H1 (cell line): Measurements from ENCODE around the gene STK39. TPM values are rescaled to one million over a fixed set of nuclear protein-coding genes. Genes with fewer than 3 reads are reported as not detected.

Experiments
- CTCF ChIA-PET: fragments of 300-600 bp; sonication (Branson Sonifier 250); formaldehyde crosslinking; loops from one replicate; lab custom pipeline; 2021; ENCODE audit not compliant: partially characterized antibody; lab: Charles Lee
- POLR2A ChIA-PET: fragments of 300-600 bp; sonication (Branson Sonifier 250); formaldehyde crosslinking; loops from one replicate; lab custom pipeline; 2021; ENCODE audit warnings: inconsistent platforms; ENCODE audit not compliant: partially characterized antibody; lab: Charles Lee
- DNase-seq, 2 experiments: peaks; one replicate each; pipeline versions ENCODE4 v3.0.0 to v3.0.0-alpha.2; 2010 to 2022; ENCODE audit warnings: low spot score in 2 of 2, low read depth in 1 of 2, mixed read lengths in 1 of 2
- FAIRE-seq: peaks from 2 replicates; lab custom pipeline; 2011; peaks lifted over from hg19 to GRCh38; lab: Jason Lieb, UNC
- H2AFZ ChIP-seq: 2 replicates; pipeline ENCODE4 v1.8.1; 2012; ENCODE audit warnings: low read length, inconsistent platforms
- H2AK5ac ChIP-seq: 2 replicates; pipeline ENCODE4 v1.6.1; 2013; ENCODE audit warnings: low read depth, low read length
- H2BK120ac ChIP-seq: replicated peaks from 2 replicates; pipeline ENCODE3; 2013; ENCODE audit warnings: low read depth, low read length, inconsistent platforms
- H2BK12ac ChIP-seq: 2 replicates; pipeline ENCODE4 v1.6.1; 2013; ENCODE audit warnings: low read depth, low read length
- H2BK15ac ChIP-seq: 2 replicates; pipeline ENCODE4 v1.6.1; 2013; ENCODE audit warnings: low read length
- H2BK20ac ChIP-seq: 2 replicates; pipeline ENCODE4 v1.6.1; 2013; ENCODE audit warnings: low read length
- H2BK5ac ChIP-seq: 2 replicates; pipeline ENCODE4 v1.6.1; 2013; ENCODE audit warnings: low read depth, low read length
- H3K14ac ChIP-seq: 2 replicates; pipeline ENCODE4 v1.6.1; 2013; ENCODE audit warnings: inconsistent platforms; ENCODE audit not compliant: insufficient read length
- H3K18ac ChIP-seq: 2 replicates; pipeline ENCODE4 v1.6.1; 2013; ENCODE audit warnings: low read length; ENCODE audit errors: extremely low read depth
- H3K23ac ChIP-seq: 2 replicates; pipeline ENCODE4 v1.6.1; 2013; ENCODE audit warnings: inconsistent platforms; ENCODE audit not compliant: insufficient read length
- H3K23me2 ChIP-seq: 2 replicates; pipeline ENCODE4 v1.6.1; 2013; ENCODE audit warnings: low read depth, low read length
- H3K27ac ChIP-seq: 2 replicates; pipeline ENCODE4 v1.6.1; 2011; ENCODE audit warnings: low read depth, low read length, inconsistent platforms
- H3K27me3 ChIP-seq, 4 experiments: replicated peaks in 1 of 4; 1 replicate in 1 of 4; 2 replicates in 3 of 4; pipeline versions ENCODE4 v1.6.1 to v1.8.1; 2011 to 2013; ENCODE audit warnings: low read length in 3 of 4, mild to moderate bottlenecking in 3 of 4, inconsistent platforms in 2 of 4, mixed read lengths in 2 of 4, moderate library complexity in 1 of 4; ENCODE audit not compliant: control insufficient read depth in 3 of 4, insufficient read depth in 3 of 4; ENCODE audit errors: extremely low read depth in 1 of 4
- H3K36me3 ChIP-seq, 4 experiments: 2 replicates each; pipeline versions ENCODE4 v1.6.1 to v1.8.1; 2011 to 2013; ENCODE audit warnings: mild to moderate bottlenecking in 4 of 4, low read length in 3 of 4, moderate library complexity in 2 of 4, control low read depth in 1 of 4, inconsistent platforms in 1 of 4; ENCODE audit not compliant: insufficient read depth in 4 of 4, control insufficient read depth in 2 of 4
- H3K4ac ChIP-seq: replicated peaks from 2 replicates; pipeline ENCODE3; 2013; ENCODE audit warnings: low read length, low read depth, mixed read lengths, inconsistent platforms; ENCODE audit not compliant: insufficient read length
- H3K4me1 ChIP-seq, 4 experiments: replicated peaks in 1 of 4; 1 replicate in 1 of 4; 2 replicates in 3 of 4; pipeline versions ENCODE4 v1.6.1 to v1.8.1; 2011 to 2013; ENCODE audit warnings: low read length in 3 of 4, inconsistent platforms in 2 of 4, mixed read lengths in 1 of 4; ENCODE audit not compliant: insufficient read depth in 4 of 4, control insufficient read depth in 3 of 4
- H3K4me2 ChIP-seq, 2 experiments: 2 replicates each; pipeline versions ENCODE4 v1.6.1 to v1.8.1; 2011 to 2013; ENCODE audit warnings: low read depth in 2 of 2, low read length in 2 of 2, control low read depth in 1 of 2, inconsistent platforms in 1 of 2, mild to moderate bottlenecking in 1 of 2; ENCODE audit not compliant: insufficient read depth in 1 of 2
- H3K4me3 ChIP-seq, 4 experiments: fragments of 200-600, 300-600 bp in 1 of 4; sonication (generic), shearing (Covaris generic), sonication (Bioruptor Twin) in 1 of 4; 2 replicates each; pipeline versions ENCODE4 v1.5.1 to v1.8.1; 2011 to 2016; ENCODE audit warnings: low read length in 4 of 4, low read depth in 3 of 4, control low read depth in 2 of 4, inconsistent platforms in 2 of 4, mild to moderate bottlenecking in 2 of 4, mixed read lengths in 1 of 4, moderate library complexity in 1 of 4; ENCODE audit not compliant: insufficient read depth in 2 of 4; ENCODE audit errors: extremely low read depth in 1 of 4
- H3K56ac ChIP-seq: replicated peaks from 2 replicates; pipeline ENCODE3; 2013; ENCODE audit warnings: low read depth, mild to moderate bottlenecking, mixed read lengths, low read length, inconsistent platforms; ENCODE audit not compliant: insufficient read length
- H3K79me1 ChIP-seq: 2 replicates; pipeline ENCODE4 v1.6.1; 2013; ENCODE audit warnings: low read depth, low read length, control low read depth
- H3K79me2 ChIP-seq, 2 experiments: 2 replicates each; pipeline versions ENCODE4 v1.6.1 to v1.8.1; 2012 to 2013; ENCODE audit warnings: low read length in 2 of 2, mild to moderate bottlenecking in 2 of 2, inconsistent platforms in 1 of 2; ENCODE audit not compliant: insufficient read depth in 2 of 2, control insufficient read depth in 1 of 2
- H3K9ac ChIP-seq, 4 experiments: replicated peaks in 1 of 4; 1 replicate in 1 of 4; 2 replicates in 3 of 4; pipeline versions ENCODE4 v1.6.1 to v1.8.1; 2011 to 2013; ENCODE audit warnings: low read depth in 3 of 4, low read length in 3 of 4, control low read depth in 2 of 4, mild to moderate bottlenecking in 2 of 4, moderate library complexity in 2 of 4, inconsistent platforms in 1 of 4; ENCODE audit errors: extremely low read depth in 1 of 4
- H3K9me3 ChIP-seq, 2 experiments: 2 replicates each; pipeline versions ENCODE4 v1.6.1 to v1.8.1; 2012 to 2013; ENCODE audit warnings: mild to moderate bottlenecking in 2 of 2, moderate library complexity in 2 of 2, control low read depth in 1 of 2, inconsistent platforms in 1 of 2, low read depth in 1 of 2, low read length in 1 of 2, mixed read lengths in 1 of 2; ENCODE audit not compliant: insufficient read depth in 2 of 2
- H4K20me1 ChIP-seq, 2 experiments: replicated peaks in 1 of 2; 2 replicates each; pipeline versions ENCODE3 to v1.8.1; 2011 to 2013; ENCODE audit warnings: inconsistent platforms in 2 of 2, low read length in 2 of 2, mild to moderate bottlenecking in 1 of 2; ENCODE audit not compliant: insufficient read depth in 2 of 2, control insufficient read depth in 1 of 2
- H4K5ac ChIP-seq: 2 replicates; pipeline ENCODE4 v1.6.1; 2013; ENCODE audit warnings: low read length, low read depth, mixed read lengths, inconsistent platforms; ENCODE audit not compliant: insufficient read length
- H4K8ac ChIP-seq: 2 replicates; pipeline ENCODE4 v1.8.0; 2013; ENCODE audit warnings: mild to moderate bottlenecking, moderate library complexity, low read length, inconsistent platforms; ENCODE audit not compliant: insufficient read depth; ENCODE audit errors: extremely low read depth
- H4K91ac ChIP-seq: replicated peaks from 2 replicates; pipeline ENCODE3; 2013; ENCODE audit warnings: low read length, mixed read lengths, inconsistent platforms; ENCODE audit not compliant: insufficient read length
- ATF2 ChIP-seq: IDR thresholded peaks from 2 replicates; pipeline ENCODE4 v1.6.1; 2012; ENCODE audit warnings: low read length, inconsistent platforms
- BRCA1 ChIP-seq: IDR thresholded peaks from 2 replicates; pipeline ENCODE4 v1.6.1; 2012; ENCODE audit warnings: low read depth, low read length, improper control_type of control experiment
- GABPA ChIP-seq: IDR thresholded peaks from 2 replicates; pipeline ENCODE4 v1.6.1; 2011; ENCODE audit warnings: mild to moderate bottlenecking, low read length, moderate library complexity, borderline replicate concordance; ENCODE audit not compliant: insufficient read depth
- HDAC6 ChIP-seq: IDR thresholded peaks from one replicate; pipeline ENCODE4 v1.7.1; 2012; ENCODE audit warnings: low read depth, mild to moderate bottlenecking, inconsistent platforms, low read length, moderate library complexity
- RAD21 ChIP-seq, 2 experiments: IDR thresholded peaks in 1 of 2; conservative IDR thresholded peaks in 1 of 2; 2 replicates each; pipeline ENCODE4 v1.6.1; 2011; ENCODE audit warnings: low read depth in 2 of 2, low read length in 2 of 2, improper control_type of control experiment in 1 of 2, inconsistent platforms in 1 of 2, mild to moderate bottlenecking in 1 of 2, moderate library complexity in 1 of 2
- RNF2 ChIP-seq: fragments of 200-900, 300-1000 bp; sonication (generic); IDR thresholded peaks from 2 replicates; pipeline ENCODE4 v1.7.1; 2016; ENCODE audit warnings: borderline replicate concordance, low read depth, mild to moderate bottlenecking, antibody characterized with exemption, low read length; ENCODE audit not compliant: poor library complexity, severe bottlenecking; ENCODE audit errors: missing control alignments
- SIRT6 ChIP-seq: IDR thresholded peaks from one replicate; pipeline ENCODE4 v1.7.1; 2012; ENCODE audit warnings: low read length, inconsistent platforms
- SIX5 ChIP-seq: IDR thresholded peaks from 2 replicates; pipeline ENCODE4 v1.6.1; 2011; ENCODE audit warnings: mild to moderate bottlenecking, low read depth, low read length
- SP1 ChIP-seq: IDR thresholded peaks from 2 replicates; pipeline ENCODE4 v1.6.1; 2011; ENCODE audit warnings: low read depth, low read length
- TAF1 ChIP-seq: IDR thresholded peaks from 2 replicates; pipeline ENCODE4 v1.6.1; 2011; ENCODE audit warnings: mild to moderate bottlenecking, low read depth, low read length
- TCF12 ChIP-seq: IDR thresholded peaks from 2 replicates; pipeline ENCODE4 v1.6.1; 2011; ENCODE audit warnings: low read depth, mild to moderate bottlenecking, low read length
- WGBS, 2 experiments: shearing (Covaris generic) in 1 of 2; methylation state at CpG; one replicate each; pipeline versions ENCODE4 v1.1.6 to v1.1.7; 2013 to 2015; ENCODE audit warnings: low lambda C conversion rate in 2 of 2, mixed read lengths in 2 of 2, inconsistent platforms in 1 of 2, low coverage in 1 of 2, missing lambda C conversion rate in 1 of 2; ENCODE audit not compliant: insufficient replicate concordance in 2 of 2, insufficient coverage in 1 of 2, insufficient read length in 1 of 2; ENCODE audit errors: extremely low coverage in 1 of 2, missing lambda C conversion rate in 1 of 2; 5-methylcytosine and 5-hydroxymethylcytosine counted together
- polyA plus RNA-seq, 7 experiments: library from polyadenylated mRNA; depleted of rRNA in 3 of 7; stranded (reverse) in 5 of 7; unstranded in 2 of 7; fragments of >200 nt in 5 of 7; fragments of 200-250 nt in 2 of 7; gene quantifications; 1 replicate in 5 of 7; 2 replicates in 1 of 7; 4 replicates in 1 of 7; pipeline versions ENCODE4 v1.2.1 to v1.2.3, GENCODE V29; 2011 to 2013; ENCODE audit warnings: missing spikeins in 2 of 7, mixed read lengths in 2 of 7
- total RNA-seq: library from RNA; stranded (reverse); fragmentation: NEBNext Ultra II Directional; extraction: Animal tissue kit (Norgen Biotek cat#: 25700); gene quantifications from 2 replicates; pipeline ENCODE4 v1.2.1, GENCODE V29; 2021

STK39 gene
- total and polyA plus RNA-seq, 2 of the 8 experiments (the other 6 are each of a cell fraction or from before 2014, with no cell fraction given) = 13.7 to 23.8 TPM

GRCh38 chr2:168167511-168168263 is 79.7 kb downstream of the STK39 start:
- Histone ChIP-seq H3K27ac (no peak overlapping the region), H3K36me3 (peaks cover 0 to 3% (median 0%) of the 10 kb centered on the region in 4 experiments; a peak in 2 of 8 replicates), H3K23ac (no peak overlapping the region), H3K79me2 (no peaks in the 10 kb centered on the region), H3K4me2 (no peak overlapping the region), H2BK15ac (no peak overlapping the region), H2AFZ (no peak overlapping the region), H4K5ac (no peak overlapping the region), H3K4ac (no peak overlapping the region), H2BK20ac (no peak overlapping the region), H2AK5ac (no peak overlapping the region), H3K56ac (no peak overlapping the region), H3K23me2 (no peaks in the 10 kb centered on the region), H4K8ac (no peak overlapping the region), H4K20me1 (no peaks in the 10 kb centered on the region), H2BK12ac (no peak overlapping the region), H2BK5ac (no peak overlapping the region), H3K9me3 (no peaks in the 10 kb centered on the region), H3K79me1 (no peaks in the 10 kb centered on the region), H4K91ac (no peak overlapping the region), H2BK120ac (no peak overlapping the region), H3K14ac (no peak overlapping the region), H3K9ac (no peak overlapping the region), H3K18ac (no peak overlapping the region), H3K4me3 (no peak overlapping the region), H3K4me1 (peaks cover 0 to 11% (median 0%) of the 10 kb centered on the region in 4 experiments; a peak in 2 of 7 replicates), H3K27me3 (no peaks in the 10 kb centered on the region)
- CTCF ChIA-PET = interaction anchor here (1.2 to 1.6 kb wide), 3 partner anchors 32 to 606 kb away, joined by 3 to 6 read pairs (median 3); no protein-coding TSS in a partner anchor
- POLR2A ChIA-PET = no interaction called here
- no peak for DNase-seq
- no peak for FAIRE-seq
- WGBS, 2 experiments = 76% methylated on average over 4 of the region's 4 CpGs; no CpG with 5 or more reads in 1 of the 2 experiments
- TF ChIP-seq TCF12 = no peak
- no peak for TF ChIP-seq SIX5
- TF ChIP-seq RNF2 = no peak
- TF ChIP-seq RAD21 (IDR thresholded peaks at IDR 0.05 in 1 of 2, conservative IDR thresholded peaks at IDR 0.05 in 1 of 2; ENCODE audit: low read depth in 2 of 2, low read length in 2 of 2) = no peak
- no peak for TF ChIP-seq HDAC6
- TF ChIP-seq GABPA = no peak
- no peak for TF ChIP-seq BRCA1
- no peak for TF ChIP-seq SP1
- TF ChIP-seq TAF1 = no peak
- no peak for TF ChIP-seq SIRT6
- no peak for TF ChIP-seq ATF2
